ENCODE data around the gene UNK. TPM values are rescaled to one million over a fixed set of nuclear protein-coding genes. Genes with fewer than 3 reads are reported as not detected.
"Not testable (repeated sequence)": the region's sequence is repeated elsewhere in the genome, so short reads cannot be mapped to it uniquely, and the experiment has no call there.

The UNK gene
- total and polyA plus RNA-seq, 11 donors, result 11.3 to 27.5 (median 16.3) TPM

GRCh38 chr17:75850928-75851692 lies 66.5 kb downstream of the UNK start:
- peak overlapping the region in 11 of 12 donors; percentile 69 to 99 (median 78) for H3K27ac ChIP-seq

GRCh38 chr17:75851693-75851991 lies 67.0 kb downstream of the UNK start:
- H3K27ac ChIP-seq, result peak overlapping the region in 11 of 12 donors; percentile 69 to 99 (median 78)
- WGBS, 4 donors, result 87 to 95% (median 91%) methylated on average over 15 of the region's 15 CpGs
- not testable (repeated sequence) for H3K9me3 ChIP-seq, ATAC-seq, DNase-seq, H3K4me3 ChIP-seq, H3K27me3 ChIP-seq
- H3K36me3 ChIP-seq, result peaks cover 3 to 66% (median 59%) of the 10 kb centered on the region in 9 donors
- intact Hi-C loops (cut with DNase I), result loop anchor here in 1 of 10 donors (5.0 kb wide), 1 partner anchor 74 kb away; a partner anchor contains a TSS
- peaks cover 14 to 88% (median 77%) of the 10 kb centered on the region in 12 donors for H3K4me1 ChIP-seq

More at GRCh38 chr17:75850928-75851692, 66.5 kb downstream of the UNK start:
- Histone ChIP-seq H3K9me3 (no peaks in the 10 kb centered on the region), H3K4me1 (peaks cover 19 to 88% (median 78%) of the 10 kb centered on the region in 12 donors), H3K4me3 (no peak overlapping the region), H3K27me3 (no peaks in the 10 kb centered on the region), H3K36me3 (peaks cover 3 to 72% (median 65%) of the 10 kb centered on the region in 9 donors)
- WGBS, 4 donors, result 59 to 73% (median 64%) methylated on average over 12 of the region's 12 CpGs
- DNase-seq (peak in 2 of 5 donors; percentile 67 to 76), ATAC-seq (peak in 3 of 4 donors; percentile 14 to 24 (median 16))
- TF ChIP-seq POLR2A (IDR thresholded peaks at IDR 0.05) (no peak), CTCF (IDR thresholded peaks at IDR 0.05) (no peak)
- intact Hi-C loops (cut with DNase I), result loop anchor here in 1 of 10 donors (5.0 kb wide), 1 partner anchor 74 kb away; a partner anchor contains a TSS

GRCh38 chr17:75853433-75853832 lies 68.8 kb downstream of the UNK start:
- intact Hi-C loops (cut with DNase I), result loop anchor here in 1 of 10 donors (5.0 kb wide), 1 partner anchor 76 kb away; a partner anchor contains a TSS
- Histone ChIP-seq H3K27me3 (no peaks in the 10 kb centered on the region), H3K27ac (peak overlapping the region in 8 of 12 donors; percentile 87 to 100 (median 98)), H3K4me3 (peak overlapping the region in 5 of 12 donors; percentile 67 to 97 (median 83)), H3K9me3 (no peaks in the 10 kb centered on the region), H3K36me3 (peaks cover 0 to 49% (median 41%) of the 10 kb centered on the region in 9 donors), H3K4me1 (peaks cover 9 to 83% (median 65%) of the 10 kb centered on the region in 12 donors)
- WGBS, 4 donors, result 65 to 73% (median 72%) methylated on average over 7 of the region's 7 CpGs
- ATAC-seq (no peak), DNase-seq (no peak)
- TF ChIP-seq CTCF (IDR thresholded peaks at IDR 0.05), result no peak
- no peak for TF ChIP-seq POLR2A (IDR thresholded peaks at IDR 0.05)

GRCh38 chr17:75854101-75854748 lies 69.6 kb downstream of the UNK start:
- TF ChIP-seq CTCF (IDR thresholded peaks at IDR 0.05) (no peak), POLR2A (IDR thresholded peaks at IDR 0.05) (no peak)
- no peaks in the 10 kb centered on the region for H3K27me3 ChIP-seq
- H3K36me3 ChIP-seq, result peaks cover 0 to 41% (median 34%) of the 10 kb centered on the region in 9 donors
- no peaks in the 10 kb centered on the region for H3K9me3 ChIP-seq
- H3K4me1 ChIP-seq, result peaks cover 9 to 83% (median 57%) of the 10 kb centered on the region in 12 donors
- peak overlapping the region in 11 of 12 donors; percentile 70 to 100 (median 93) for H3K27ac ChIP-seq
- ATAC-seq (peak in 1 of 4 donors; percentile 8), DNase-seq (no peak)
- intact Hi-C loops (cut with DNase I), result loop anchor here in 4 of 10 donors (2.0 to 5.0 kb wide), 5 partner anchors 23 to 77 kb away; partner anchors contain the start of genes MRPL38 (in 1 of the 4), TRIM65 (in 1 of the 4) and UNK (in 1 of the 4)
- H3K4me3 ChIP-seq, result peak overlapping the region; percentile 57 to 97 (median 82)
- 11 to 25% (median 14%) methylated on average over 7 of the region's 7 CpGs for WGBS, 4 donors

Measured in heart left ventricle (tissue), 16 donors.